Measurements from ENCODE around the gene KRTAP5-3.

KRTAP5-3 gene

GRCh38 chr11:1563149-1563638 is 45.1 kb downstream of the KRTAP5-3 start:
- no peak for DNase-seq

- no peak for DNase-seq
Measured at GRCh38 chr11:1562469-1563148, 45.7 kb downstream of the KRTAP5-3 start.

DNA sequence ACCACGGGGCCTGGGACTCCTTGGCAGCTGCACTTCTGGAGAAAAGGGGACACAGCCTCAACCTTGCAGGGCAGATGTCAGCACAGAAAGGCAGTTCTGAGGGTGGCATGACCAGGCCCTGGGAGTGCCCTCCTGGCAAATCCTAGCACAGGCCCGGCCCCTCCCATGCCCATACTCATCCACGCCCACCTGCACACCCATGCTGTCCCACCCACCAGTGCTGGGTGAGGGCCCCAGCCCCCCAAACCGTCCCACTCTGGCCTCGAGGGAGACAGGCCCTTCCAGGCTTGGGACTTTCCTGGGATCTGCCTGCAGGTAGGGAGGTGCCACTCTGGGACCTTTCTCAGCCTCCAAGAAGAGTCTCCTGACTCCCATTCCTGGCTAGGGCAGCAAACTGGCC is 46.3 kb downstream of the KRTAP5-3 start:
- DNase-seq = no peak

GRCh38 chr11:1561266-1561665 is 47.0 kb downstream of the KRTAP5-3 start:
- DNase-seq = no peak

GRCh38 chr11:1560649-1561251 is 47.5 kb downstream of the KRTAP5-3 start:
- DNase-seq = no peak

GRCh38 chr11:1560002-1560648 is 48.1 kb downstream of the KRTAP5-3 start:
- DNase-seq = no peak

- DNase-seq = no peak
Measured at GRCh38 chr11:1559111-1559951, 48.9 kb downstream of the KRTAP5-3 start.

GRCh38 chr11:1558775-1559110 is 49.5 kb downstream of the KRTAP5-3 start:
- DNase-seq = no peak

DNA sequence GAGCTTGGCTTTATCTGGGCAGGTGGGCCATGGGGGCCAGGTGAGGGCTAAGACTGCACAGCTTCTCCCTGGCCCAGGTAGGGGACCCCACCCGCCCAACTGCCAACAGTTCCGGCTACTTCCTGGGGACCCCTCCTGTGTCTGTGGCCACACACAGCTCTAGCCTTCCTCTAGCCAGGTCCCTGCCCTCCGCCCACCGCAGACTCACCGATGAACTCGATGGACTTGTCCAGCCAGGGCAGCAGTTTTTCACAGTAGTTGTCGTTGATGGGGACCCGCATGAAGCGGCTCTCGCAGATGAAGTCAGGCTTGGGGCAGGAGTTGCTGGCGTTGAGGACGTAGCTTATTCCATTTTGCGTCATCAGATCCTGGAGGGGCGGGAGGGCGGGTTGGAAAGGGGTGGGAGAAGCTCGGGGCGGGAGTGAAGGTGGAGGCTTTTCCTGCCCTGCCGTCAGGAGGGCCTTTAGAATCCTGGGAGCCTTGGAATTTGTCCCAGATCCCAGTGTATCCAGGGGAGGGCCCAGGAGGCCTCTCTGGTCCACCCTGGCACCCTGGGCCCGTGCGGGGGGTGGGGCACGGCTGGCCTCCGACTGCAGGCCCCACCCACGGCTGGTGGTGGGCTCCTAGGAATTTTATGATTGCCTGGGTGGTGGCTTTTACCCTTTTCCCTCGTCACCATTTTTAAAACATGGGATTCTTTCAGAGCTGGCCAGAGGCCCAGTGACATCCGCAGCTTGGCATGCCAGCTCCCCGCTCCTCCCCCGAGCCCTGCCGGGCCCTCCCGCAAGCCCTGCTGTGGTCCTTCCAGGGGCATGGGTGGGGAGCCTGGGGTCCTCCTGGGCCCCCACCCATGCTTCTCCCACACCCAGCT is 50.1 kb downstream of the KRTAP5-3 start:
- DNase-seq = no peak

Data from activated CD4-positive, alpha-beta T cell treated with anti-CD3 and anti-CD28 coated beads, Interleukin-2, amount 50 U/mL, for 48 hours (primary cell).